C4-2B (cell line): ENCODE results near the gene KL.

ENCODE experiments used
- ZFX ChIP-seq: fragments of 450-650 bp; IDR thresholded peaks from 2 replicates; pipeline ENCODE4 v1.6.1; 2017
- TF ChIP-seq, protein P1 (sequence below): fragments of 450-650 bp; conservative IDR thresholded peaks from 2 replicates; pipeline ENCODE4 v1.5.1; 2017; ENCODE audit warnings: mild to moderate bottlenecking

GRCh38 chr13:32968793-32969192 is 47.4 kb upstream of the KL start:
- TF ChIP-seq, protein P1, sequence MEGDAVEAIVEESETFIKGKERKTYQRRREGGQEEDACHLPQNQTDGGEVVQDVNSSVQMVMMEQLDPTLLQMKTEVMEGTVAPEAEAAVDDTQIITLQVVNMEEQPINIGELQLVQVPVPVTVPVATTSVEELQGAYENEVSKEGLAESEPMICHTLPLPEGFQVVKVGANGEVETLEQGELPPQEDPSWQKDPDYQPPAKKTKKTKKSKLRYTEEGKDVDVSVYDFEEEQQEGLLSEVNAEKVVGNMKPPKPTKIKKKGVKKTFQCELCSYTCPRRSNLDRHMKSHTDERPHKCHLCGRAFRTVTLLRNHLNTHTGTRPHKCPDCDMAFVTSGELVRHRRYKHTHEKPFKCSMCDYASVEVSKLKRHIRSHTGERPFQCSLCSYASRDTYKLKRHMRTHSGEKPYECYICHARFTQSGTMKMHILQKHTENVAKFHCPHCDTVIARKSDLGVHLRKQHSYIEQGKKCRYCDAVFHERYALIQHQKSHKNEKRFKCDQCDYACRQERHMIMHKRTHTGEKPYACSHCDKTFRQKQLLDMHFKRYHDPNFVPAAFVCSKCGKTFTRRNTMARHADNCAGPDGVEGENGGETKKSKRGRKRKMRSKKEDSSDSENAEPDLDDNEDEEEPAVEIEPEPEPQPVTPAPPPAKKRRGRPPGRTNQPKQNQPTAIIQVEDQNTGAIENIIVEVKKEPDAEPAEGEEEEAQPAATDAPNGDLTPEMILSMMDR, result no peak
- TF ChIP-seq ZFX, result no peak
